SHP77 (cell line): ENCODE measurements around the gene ENTPD6.
"Not testable (repeated sequence)": the region's sequence is repeated elsewhere in the genome, so short reads cannot be mapped to it uniquely, and the experiment has no call there.

Experiments
- DNase-seq, 2 experiments: peaks; one replicate each; lab custom pipeline; 2025; lab: John Stamatoyannopoulos, UW

Gene ENTPD6

DNA sequence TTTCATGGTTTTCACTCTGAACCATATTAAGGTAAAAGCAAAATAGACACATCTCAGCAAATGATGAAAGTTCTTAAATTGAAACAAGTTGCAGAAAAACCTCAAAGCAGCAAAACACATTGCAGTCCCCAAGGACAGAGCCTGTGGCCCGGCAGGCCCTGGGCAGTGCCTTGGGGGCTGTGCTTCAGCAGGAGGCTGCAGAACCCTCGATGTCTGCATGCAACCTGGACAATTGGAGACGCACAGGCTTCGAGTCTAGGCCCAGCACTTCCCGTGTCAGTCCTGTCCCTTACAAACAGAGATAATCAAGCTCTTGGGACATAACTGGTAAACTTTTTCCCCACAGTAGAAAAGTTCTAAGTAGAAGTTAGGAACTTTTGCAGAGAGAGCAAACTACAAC is 61.6 kb downstream of the ENTPD6 start:
- DNase-seq: no peak

DNA sequence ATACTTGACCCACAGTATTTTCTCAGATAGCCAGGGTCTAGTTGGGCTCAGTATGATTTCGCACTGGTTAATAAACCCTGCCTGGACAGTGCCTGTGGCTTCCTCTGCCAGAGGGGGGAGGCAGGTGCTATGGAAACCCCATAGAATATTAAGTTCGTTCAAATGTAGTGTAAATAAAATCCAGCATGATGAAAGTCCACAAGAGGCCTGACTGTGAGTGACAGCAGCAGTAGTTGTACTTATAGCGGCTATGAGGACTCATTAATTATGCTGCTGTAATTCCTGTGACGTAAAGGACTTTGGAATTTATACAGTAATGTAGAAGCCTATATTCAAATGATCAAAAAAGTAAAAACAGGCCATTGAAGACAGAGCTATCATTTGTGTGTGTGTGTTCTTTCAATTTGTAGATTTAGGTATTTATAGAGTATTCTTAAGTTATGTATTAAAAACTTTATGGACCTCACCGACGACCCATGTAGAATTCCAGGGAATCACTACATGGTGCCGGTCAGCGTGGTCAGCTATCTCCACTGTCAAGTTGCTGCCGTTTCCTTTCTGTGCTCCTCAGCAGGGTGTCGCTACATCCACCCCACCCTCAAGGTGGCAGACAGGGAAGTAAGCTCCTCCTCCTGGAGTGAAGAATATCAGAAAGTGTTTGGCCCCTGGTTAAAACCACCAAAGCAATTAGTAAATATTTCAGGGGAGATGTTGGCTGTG is 62.4 kb downstream of the ENTPD6 start:
- DNase-seq: no peak

DNA sequence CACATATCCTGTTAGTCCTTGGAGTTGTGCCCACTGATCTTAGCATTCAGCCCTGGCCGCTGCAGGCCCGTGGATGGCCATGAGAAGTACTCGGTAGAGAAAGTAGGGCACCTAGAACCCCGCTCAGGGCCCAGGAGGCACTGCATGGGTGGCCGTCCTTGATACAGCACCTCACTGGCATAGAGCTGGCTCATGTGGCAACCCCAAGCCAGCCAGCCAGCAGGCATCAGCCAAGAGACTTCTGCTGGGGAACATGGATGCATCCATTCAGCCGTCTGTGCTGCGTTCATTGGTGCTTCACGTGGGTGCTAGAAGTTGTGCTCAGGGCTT is 62.9 kb downstream of the ENTPD6 start:
- DNase-seq: no peak

DNA sequence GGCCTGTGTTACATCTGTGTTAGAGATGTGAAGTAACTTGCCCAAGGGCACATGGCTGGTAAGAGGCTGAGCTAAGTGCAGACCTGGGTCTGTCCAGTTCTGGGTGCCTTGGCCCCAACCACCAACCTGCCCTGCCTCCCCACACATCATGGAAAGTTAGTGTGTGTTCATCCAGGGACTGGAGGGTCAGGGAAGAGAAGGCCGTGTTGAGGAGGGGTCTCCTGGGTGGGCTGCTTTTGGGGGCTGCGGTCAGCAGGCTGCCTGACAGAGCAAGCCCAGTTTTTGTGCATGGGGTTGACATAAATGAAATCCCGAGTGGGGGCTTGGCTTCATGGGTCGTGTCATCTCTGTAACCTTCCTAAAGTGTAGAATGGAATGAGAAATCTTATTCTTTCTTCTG is 63.3 kb downstream of the ENTPD6 start:
- no peak for DNase-seq

DNA sequence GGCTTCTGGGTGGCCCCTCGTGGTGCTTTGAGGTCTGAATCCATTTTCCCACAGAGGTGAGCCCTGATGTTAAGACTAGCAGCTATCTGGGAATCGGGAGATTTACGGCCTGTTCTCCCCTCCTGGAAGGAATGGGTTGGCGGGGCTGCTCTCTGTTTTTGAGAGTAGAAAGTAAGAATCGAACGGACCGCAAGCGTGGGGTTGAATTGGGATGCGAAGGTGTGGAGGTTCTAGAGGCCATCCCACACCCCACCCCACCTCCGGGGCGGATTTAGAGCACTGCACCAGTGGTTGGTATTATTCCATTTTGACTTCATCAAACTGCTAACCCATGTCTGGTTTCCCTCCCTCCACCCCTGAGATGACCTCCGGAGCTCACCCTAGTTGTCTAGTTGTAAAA is 63.8 kb downstream of the ENTPD6 start:
- DNase-seq: no peak

DNA sequence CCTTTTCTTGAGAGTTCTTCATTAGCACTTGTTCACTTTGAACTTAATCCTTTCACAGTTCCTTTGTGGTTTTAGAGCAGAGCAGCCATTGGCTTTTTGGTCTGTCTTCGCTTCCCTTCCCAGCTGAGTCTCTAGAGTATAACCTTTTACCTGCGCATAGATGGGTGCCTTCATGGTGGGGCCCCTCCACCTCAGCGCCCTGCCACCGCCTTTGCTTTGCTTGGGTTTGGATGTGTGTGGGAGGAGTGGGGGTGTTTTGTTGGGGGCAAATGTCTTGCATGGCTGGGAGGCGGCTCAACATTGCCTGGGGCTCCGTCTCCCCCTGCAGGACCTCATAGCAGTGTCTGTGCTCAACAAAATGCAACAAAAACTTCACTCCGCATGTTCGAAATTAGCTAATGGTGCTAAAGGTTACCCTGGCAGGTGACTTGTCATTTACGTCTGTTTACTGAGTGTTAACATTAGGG is 64.3 kb downstream of the ENTPD6 start:
- no peak for DNase-seq

DNA sequence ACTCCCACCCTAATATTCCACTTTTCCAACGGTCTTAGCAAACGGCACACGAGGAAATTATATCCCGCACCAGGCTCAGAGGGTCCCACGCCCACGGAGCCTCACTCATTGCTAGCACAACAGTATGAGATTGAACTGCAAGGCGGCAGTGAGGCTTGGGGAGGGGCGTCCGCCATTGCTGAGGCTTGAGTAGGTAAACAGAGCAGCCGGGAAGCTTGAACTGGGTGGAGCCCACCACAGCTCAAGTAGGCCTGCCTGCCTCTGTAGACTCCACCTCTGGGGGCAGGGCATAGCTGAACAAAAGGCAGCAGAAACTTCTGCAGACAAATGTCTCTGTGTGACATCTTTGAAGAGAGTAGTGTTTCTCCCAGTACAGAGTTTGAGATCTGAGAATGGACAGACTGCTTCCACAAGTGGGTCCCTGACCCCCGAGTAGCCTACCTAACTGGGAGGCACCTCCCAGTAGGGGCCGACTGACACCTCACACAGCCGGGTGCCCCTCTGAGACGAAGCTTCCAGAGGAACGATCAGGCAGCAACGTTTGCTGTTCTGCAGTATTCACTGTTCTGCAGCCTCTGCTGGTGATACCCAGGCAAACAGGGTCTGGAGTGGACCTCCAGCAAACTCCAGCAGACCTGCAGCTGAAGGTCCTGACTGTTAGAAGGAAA is 65.4 kb downstream of the ENTPD6 start:
- DNase-seq: not testable (repeated sequence)

DNA sequence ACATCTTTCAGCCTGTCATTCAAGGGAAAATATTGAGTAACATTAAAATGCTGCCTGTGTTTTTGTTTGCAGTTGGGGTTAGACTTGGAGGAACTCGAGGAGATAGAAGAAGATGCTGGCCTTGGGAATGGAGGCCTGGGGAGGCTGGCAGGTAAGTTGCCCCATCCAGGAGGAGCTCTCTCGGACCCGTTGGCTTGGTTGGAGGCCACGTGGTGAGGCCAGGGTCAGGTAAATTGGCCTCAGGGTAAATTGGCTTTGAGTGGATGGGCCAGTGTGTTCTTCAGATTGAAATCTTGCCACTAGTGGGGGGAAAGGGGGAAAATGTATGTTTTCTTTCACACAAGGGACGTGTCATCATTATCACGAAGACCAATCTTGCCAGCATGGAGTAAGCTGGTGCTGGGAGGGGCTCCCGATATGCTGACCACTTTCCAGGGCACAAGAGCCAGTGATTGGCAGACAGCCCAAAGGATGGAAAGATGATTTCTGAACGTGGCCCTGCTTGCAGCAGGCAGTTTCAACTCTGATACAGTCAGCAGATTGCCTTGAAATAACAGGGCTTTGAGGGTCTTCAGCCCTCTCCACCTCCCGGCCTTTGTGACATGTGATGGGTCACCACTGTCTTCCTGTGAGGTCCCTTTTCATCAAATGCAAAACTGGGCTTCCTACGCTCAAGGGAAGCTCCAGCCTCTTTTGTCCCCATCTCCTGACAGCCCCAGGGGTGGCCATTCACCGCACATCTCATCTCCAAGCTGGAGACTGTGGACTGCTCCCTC is 73.7 kb downstream of the ENTPD6 start:
- no peak for DNase-seq

DNA sequence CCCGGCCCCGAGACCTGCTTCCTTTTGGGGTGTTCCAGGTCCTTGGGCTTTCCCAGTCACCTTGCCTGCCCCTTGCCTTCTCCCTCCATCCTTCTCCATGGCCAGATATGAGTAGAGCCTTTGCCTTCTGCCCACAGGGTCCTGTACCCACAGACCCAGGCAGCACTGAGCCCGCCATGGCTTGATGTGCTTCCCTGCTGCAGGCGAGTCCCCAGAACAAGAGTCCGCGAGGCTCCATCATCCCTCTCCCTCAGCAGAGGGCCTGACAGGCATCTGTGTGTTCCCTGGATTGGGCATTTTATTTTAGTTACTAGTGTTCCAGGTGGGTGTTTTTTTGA is 74.3 kb downstream of the ENTPD6 start:
- DNase-seq: no peak

DNA sequence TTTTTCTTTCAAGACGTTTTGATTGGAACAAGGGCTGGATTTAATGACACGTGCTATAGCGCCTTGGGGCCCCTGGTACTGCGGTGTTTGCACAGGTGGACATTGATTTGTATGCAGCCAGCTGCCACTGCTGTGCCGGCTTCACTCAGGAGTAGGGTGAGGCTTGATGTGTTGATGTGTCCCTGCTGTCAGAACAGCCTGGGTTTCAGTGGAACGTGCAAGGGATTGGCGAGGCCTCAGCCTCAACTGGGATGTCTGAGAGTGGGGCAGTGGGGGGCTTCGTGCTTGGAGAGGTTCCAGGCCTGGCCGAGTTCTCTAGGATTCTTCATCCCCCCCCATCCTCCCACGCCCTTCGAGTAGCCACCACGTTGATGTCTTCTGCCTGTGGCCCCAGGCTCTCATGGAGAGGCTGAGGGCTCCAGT is 75.3 kb downstream of the ENTPD6 start:
- DNase-seq: peak; percentile 93 to 95

DNA sequence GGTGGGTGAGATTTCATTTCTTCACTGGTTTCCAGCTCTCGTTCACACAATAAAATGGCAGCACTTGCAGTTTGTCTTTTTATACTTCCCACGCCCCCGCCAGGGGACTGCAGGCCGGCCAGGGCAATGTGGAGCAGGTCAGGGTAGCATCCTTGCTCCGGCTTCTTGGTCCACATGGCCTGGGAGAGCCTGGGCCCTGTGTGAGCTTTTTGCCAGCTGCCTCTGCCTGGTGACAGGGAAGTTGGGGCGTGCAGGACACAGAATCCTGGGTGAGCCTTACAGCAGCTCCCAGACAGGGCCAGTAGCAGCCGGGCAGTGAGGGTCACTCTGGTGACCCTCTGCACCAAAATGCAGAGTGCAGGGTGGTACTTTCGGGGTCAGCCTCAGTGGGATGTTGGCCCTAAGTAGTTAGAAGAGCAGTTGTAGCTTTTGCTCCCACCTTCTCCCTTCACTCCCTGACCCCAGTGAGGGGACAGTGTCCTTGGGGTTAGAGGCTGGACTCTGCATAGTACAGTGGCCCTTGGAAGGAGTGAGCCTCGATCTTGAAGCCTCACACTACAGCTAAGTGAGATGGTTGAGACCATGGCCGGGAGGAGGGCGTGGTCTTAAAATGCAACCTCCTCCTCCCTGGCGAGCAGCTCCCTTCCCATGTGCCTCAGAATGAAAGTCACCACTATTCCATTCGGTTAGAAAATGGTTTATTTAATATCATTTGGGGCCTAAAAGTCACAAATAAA is 76.1 kb downstream of the ENTPD6 start:
- no peak for DNase-seq

DNA sequence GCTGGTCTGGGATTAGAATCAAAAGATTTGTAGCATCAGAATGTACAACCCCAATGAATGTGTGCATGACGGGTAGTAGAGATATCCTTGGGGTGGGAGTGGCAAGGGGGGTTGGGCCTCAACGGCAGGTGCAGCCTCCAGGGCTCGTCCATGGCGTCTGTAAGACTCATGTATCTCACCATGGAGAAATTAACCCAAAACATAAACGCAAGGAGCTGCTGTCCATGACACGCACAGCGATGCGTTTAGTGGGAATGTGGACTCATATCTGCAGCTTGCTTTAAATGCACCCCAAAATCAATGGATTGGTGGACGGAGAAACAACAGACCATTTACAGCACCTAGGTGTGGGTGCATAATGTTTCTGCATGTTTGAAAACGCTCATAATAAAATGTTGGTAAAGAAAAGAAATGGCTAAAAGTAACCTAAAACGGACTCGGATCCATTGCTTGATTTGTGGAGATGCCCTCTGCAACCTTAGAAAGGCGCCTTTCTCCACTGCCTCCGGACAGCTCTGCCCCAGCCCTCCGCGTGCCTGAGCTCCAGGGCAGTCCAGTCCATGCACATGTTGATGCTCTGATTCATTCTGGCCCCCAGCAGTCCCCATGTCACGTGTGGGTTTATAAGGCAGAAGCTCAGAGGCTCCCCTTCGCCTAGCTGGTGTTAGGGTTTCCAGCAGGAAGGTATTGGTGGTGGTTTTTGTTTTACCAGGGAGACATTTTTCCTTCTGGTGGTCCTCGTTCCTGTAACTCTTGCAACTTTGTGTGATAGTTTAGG is 76.9 kb downstream of the ENTPD6 start:
- no peak for DNase-seq

DNA sequence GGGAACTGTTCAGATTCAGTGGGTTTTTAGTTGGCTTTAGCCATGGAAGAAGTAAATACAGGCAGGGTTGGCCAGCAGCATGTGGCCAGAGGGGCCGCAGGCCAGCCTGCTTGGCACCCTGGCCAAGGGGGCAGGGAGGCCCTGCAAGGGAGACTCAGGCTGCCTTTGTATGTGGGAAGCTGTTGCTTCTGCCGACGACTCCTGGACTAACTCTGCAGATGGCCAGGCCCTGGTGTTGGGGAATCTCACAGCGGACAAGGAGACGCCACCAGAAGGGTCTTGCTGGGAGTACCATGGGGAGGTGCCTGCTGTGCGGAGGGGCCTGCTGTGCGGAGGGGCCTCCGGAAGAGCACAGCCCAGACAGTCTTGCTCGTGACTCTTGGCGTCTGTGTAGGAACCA is 77.5 kb downstream of the ENTPD6 start:
- no peak for DNase-seq

DNA sequence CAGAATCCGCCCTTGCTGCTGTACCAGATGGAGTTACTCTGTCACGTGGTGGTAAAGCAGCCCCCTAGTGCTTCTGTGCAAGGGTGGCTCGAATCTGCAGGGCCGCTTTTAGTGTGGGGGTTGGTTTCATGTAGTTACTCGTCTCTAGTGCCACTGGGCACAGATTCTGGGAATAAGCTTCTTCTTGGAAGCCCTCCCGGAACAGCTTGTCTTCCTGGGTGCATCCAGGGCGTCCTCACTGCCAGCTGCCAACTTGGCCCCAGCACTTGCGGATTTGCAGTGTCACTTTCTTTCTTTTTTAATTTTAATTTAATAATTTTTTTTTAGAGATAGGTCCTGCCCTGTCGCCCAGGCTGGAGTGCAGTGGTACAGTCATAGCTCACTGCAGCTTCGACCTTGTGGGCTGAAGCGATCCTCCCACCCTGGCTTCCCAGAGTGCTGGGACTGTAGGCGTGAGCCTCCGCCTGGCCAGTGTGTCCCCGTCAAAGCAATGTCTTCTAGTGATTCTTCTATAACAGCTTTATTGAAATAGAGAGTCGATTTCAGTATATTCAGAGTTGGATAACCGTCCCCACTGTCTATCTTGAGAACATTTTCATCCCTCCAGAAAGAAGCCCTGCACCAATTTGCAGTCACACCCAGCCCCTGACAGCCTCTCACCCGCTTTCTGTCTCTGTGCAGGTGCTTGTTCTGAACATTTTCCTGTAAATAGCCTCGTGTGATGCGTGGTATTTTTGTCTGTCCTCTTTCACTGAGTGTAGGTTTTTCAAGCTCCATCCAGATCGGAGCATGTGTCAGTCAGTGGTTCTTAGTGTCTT is 78.2 kb downstream of the ENTPD6 start:
- DNase-seq: no peak

DNA sequence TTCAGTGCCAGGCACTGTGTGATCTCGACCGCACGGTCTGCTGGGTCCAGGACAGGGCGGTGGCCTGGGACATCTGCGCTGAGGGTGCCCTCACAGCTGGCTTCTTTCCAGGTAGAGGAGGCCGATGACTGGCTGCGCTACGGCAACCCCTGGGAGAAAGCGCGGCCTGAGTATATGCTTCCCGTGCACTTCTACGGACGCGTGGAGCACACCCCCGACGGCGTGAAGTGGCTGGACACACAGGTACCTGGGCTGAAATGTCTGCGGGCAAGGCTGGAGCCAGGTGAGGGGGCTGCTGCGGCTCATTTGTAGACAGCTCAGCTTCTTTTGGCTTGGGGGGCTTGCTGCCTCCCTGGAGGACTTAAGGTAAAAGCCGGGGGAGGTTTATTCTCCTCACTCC is 79.0 kb downstream of the ENTPD6 start:
- DNase-seq: no peak

DNA sequence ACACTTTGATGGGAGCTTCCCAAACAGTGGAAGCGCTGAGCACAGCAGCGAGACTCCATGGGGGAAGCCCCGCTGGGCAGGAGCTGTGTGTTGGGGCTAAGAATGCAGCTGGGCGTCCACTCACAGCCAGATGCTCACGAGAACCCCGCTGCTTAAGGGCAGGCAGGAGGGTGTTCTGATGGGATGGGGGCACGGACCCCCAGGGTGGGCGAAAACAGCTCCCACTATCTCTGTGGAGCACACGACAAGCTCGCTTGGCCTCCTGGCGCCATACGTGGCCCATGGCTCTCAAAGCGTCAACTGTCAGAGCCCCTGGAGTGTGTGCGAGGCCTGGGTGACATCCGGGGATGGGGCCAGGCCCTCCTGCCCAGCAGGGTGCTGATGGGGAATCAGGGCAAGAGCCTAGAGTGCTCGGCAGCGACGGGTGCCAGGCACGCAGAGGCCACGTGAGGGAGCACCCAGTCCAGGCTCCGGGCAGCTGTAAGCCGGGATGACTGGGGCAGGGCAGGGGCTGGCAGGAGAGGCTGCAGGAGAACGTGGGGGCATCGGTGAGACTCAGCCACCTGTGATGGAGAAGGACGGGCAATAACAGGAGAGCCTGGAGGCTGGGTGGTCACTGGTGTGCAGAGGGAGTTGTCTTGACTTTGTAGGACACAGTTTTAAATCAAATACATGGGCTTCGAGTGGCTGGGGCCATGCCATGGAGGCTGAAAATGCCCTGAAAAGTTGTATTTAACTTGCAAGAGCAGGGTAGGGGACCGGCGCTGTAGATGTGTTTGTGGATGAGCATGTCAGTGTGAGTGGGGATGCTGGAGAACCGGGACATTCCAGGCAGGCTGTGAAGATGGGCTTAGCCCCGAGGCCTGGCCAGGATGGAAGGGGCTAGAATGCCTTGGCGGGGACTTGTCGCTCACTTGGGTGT is 79.6 kb downstream of the ENTPD6 start:
- DNase-seq: no peak

DNA sequence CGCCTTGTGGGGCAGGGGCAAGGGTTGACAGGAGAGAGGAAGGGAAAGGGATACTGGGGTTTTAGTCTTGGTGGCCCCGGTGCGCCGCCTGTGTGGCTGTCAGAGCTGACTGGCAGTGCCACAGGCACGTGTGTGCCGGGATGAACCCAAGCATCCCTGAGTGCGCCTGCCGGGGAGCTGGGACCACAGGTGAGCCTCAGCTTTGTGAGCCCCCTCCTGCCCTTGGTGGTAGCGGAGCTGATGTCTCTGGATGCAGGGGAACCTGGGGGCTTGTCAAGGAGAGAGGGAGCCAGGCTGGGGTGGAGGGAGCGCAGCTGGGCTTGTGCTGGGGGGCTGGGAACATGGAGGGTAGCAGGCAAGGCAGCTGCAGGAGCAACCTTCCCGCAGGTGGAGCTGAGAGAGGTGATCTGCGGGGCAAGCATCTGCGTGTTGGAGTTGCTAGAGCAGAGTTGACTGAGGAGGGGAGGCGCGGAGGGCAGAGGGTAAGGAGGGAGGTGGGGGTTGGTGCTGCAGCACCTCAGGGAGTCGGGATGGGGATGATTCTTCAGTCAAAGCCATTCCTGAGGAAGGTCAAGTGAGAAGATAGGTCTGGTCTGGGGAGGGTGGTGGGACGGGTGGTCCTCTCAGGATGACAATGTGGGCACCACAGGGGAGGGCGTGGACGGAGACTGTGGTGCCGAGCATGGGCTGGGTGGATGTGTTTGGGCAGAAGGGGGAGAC is 80.5 kb downstream of the ENTPD6 start:
- DNase-seq: no peak
